Activated CD4-positive, alpha-beta T cell treated with anti-CD3 and anti-CD28 coated beads, Interleukin-2, amount 10 ng/mL, durations not matched to agents 7 days and 5 days (primary cell): ENCODE results near the gene SPPL3. TPM values are rescaled to one million over a fixed set of nuclear protein-coding genes. Genes with fewer than 3 reads are reported as not detected.

Experiments used
- total RNA-seq, 2 experiments: library from RNA; stranded (reverse); gene quantifications; one replicate each; pipeline ENCODE4 v1.2.3, GENCODE V29; 2021

The SPPL3 gene
- total RNA-seq, 2 experiments from 2014 or later = 31.9 to 43.0 TPM

Other genes with a start within 250 kb of the SPPL3 start
- 10 to 100 TPM; 80.5 to 94.4 TPM for gene MLEC, start 217.2 kb downstream of the SPPL3 start, total RNA-seq
- gene UNC119B, start 193.9 kb downstream of the SPPL3 start, total RNA-seq = 10 to 100 TPM; 18.3 to 21.7 TPM
- 10 to 100 TPM; 15.5 to 20.1 TPM for gene ACADS, start 178.5 kb downstream of the SPPL3 start, total RNA-seq
- gene HNF1A, start 74.2 kb upstream of the SPPL3 start, total RNA-seq = not detected
- gene C12orf43, start 112.1 kb upstream of the SPPL3 start, total RNA-seq = 10 to 100 TPM; 17.6 to 20.2 TPM
- gene OASL, start 134.9 kb upstream of the SPPL3 start, total RNA-seq = 10 to 100 TPM; 28.5 to 34.2 TPM
- 10 to 100 TPM; 19.8 to 21.4 TPM for gene P2RX7, start 228.5 kb upstream of the SPPL3 start, total RNA-seq